GM12878 (cell line): Measurements from ENCODE around the gene SLC22A23. TPM values are rescaled to one million over a fixed set of nuclear protein-coding genes. Genes with fewer than 3 reads are reported as not detected.

Experiments used
- ATAC-seq: fragments of 200-7000 bp; cut with Tn5 transposase; 3 replicates; pipeline ENCODE4 v1.9.1; 2020; ENCODE audit warnings: mild to moderate bottlenecking, moderate library complexity
- BruUV-seq: library from RNA; stranded (reverse); fragments of 400-500 nt; replicated peaks from 2 replicates; lab custom pipeline; 2021; lab: Mats Ljungman, UMichigan
- CTCF ChIA-PET: fragments of 300-600 bp; sonication (Branson Sonifier 250); formaldehyde crosslinking; extraction: SDS; loops from one replicate; lab custom pipeline; 2021; ENCODE audit warnings: inconsistent platforms; lab: Yijun Ruan, JAX
- POLR2A ChIA-PET: fragments of 350-600 bp; formaldehyde crosslinking; extraction: SDS; loops from one replicate; lab custom pipeline; 2021; ENCODE audit warnings: inconsistent platforms; lab: Charles Lee
- RAD21 ChIA-PET: fragments of 300-600 bp; sonication (Branson Sonifier 250); formaldehyde crosslinking; loops from one replicate; lab custom pipeline; 2023; ENCODE audit warnings: antibody characterized with exemption; ENCODE audit not compliant: unreplicated experiment; lab: Charles Lee
- SMC1A ChIA-PET: fragments of 300-600 bp; sonication (Branson Sonifier 250); formaldehyde crosslinking; loops from one replicate; lab custom pipeline; 2023; ENCODE audit not compliant: unreplicated experiment, uncharacterized antibody; lab: Charles Lee
- DNase-seq: peaks from one replicate; pipeline ENCODE4 v3.0.0-alpha.2; 2011; ENCODE audit warnings: low read depth, low spot score
- FAIRE-seq: peaks from 3 replicates; lab custom pipeline; 2011; peaks lifted over from hg19 to GRCh38; lab: Jason Lieb, UNC
- H2AFZ ChIP-seq: 2 replicates; pipeline ENCODE4 v1.6.0; 2011; ENCODE audit warnings: low read depth, low read length, control low read depth; ENCODE audit not compliant: control insufficient read depth
- H3K27ac ChIP-seq: 2 replicates; pipeline ENCODE4 v1.5.1; 2011; ENCODE audit warnings: control low read depth; ENCODE audit not compliant: control insufficient read depth, insufficient read depth
- H3K27me3 ChIP-seq, 2 experiments: replicated peaks in 1 of 2; 2 replicates each; pipeline versions ENCODE4 v1.6.0 to v1.6.1; 2011; ENCODE audit warnings: low read length in 1 of 2; ENCODE audit not compliant: control insufficient read depth in 2 of 2, insufficient read depth in 2 of 2
- H3K36me3 ChIP-seq, 2 experiments: 2 replicates each; pipeline ENCODE4 v1.5.1; 2011; ENCODE audit warnings: low read length in 1 of 2; ENCODE audit not compliant: control insufficient read depth in 2 of 2, insufficient read depth in 2 of 2
- H3K4me1 ChIP-seq: 2 replicates; pipeline ENCODE4 v1.6.1; 2011; ENCODE audit warnings: mild to moderate bottlenecking, low read length, moderate library complexity, mixed read lengths; ENCODE audit not compliant: control insufficient read depth, insufficient read depth
- H3K4me2 ChIP-seq: 2 replicates; pipeline ENCODE4 v1.6.0; 2011; ENCODE audit warnings: control low read depth; ENCODE audit not compliant: control insufficient read depth, insufficient read depth
- H3K4me3 ChIP-seq: fragments of 200-600 bp; sonication (generic); 2 replicates; pipeline ENCODE4 v1.5.1; 2016
- H3K79me2 ChIP-seq: 2 replicates; pipeline ENCODE4 v1.6.0; 2011; ENCODE audit warnings: low read length; ENCODE audit not compliant: control insufficient read depth, insufficient read depth
- H3K9ac ChIP-seq: 2 replicates; pipeline ENCODE4 v1.8.0; 2011; ENCODE audit warnings: low read length, control low read depth, mixed read lengths; ENCODE audit not compliant: control insufficient read depth, insufficient read depth
- H3K9me3 ChIP-seq: replicated peaks from 3 replicates; pipeline ENCODE4 v1.5.1; 2011; ENCODE audit warnings: mild to moderate bottlenecking, low read length; ENCODE audit not compliant: control insufficient read depth, insufficient read depth
- H4K20me1 ChIP-seq: 2 replicates; pipeline ENCODE4 v1.6.0; 2011; ENCODE audit not compliant: control insufficient read depth, insufficient read depth
- CEBPB ChIP-seq, 2 experiments: fragments of 150-350 bp in 1 of 2; IDR thresholded peaks; 2 replicates each; pipeline ENCODE4 v1.6.1; 2012 to 2014; ENCODE audit warnings: low read depth in 2 of 2, low read length in 2 of 2, borderline replicate concordance in 1 of 2, inconsistent platforms in 1 of 2
- GABPA ChIP-seq: IDR thresholded peaks from 2 replicates; pipeline ENCODE4 v1.6.1; 2014; ENCODE audit warnings: antibody characterized with exemption, low read depth, mild to moderate bottlenecking, inconsistent platforms
- JUND ChIP-seq: IDR thresholded peaks from 2 replicates; pipeline ENCODE4 v1.6.1; 2012; ENCODE audit warnings: low read depth, mild to moderate bottlenecking, low read length, improper control_type of control experiment, moderate library complexity
- MTA3 ChIP-seq: IDR thresholded peaks from 2 replicates; pipeline ENCODE4 v1.6.1; 2012; ENCODE audit warnings: low read length, inconsistent platforms, borderline replicate concordance
- NFIC ChIP-seq: IDR thresholded peaks from 2 replicates; pipeline ENCODE4 v1.6.1; 2012; ENCODE audit warnings: low read depth, mild to moderate bottlenecking, inconsistent platforms, low read length, moderate library complexity
- STAT3 ChIP-seq: IDR thresholded peaks from 2 replicates; pipeline ENCODE4 v1.6.1; 2011; ENCODE audit warnings: low read depth, low read length, improper control_type of control experiment
- TARDBP ChIP-seq: IDR thresholded peaks from 2 replicates; pipeline ENCODE4 v1.6.1; 2016; ENCODE audit warnings: borderline replicate concordance
- TCF12 ChIP-seq: IDR thresholded peaks from 2 replicates; pipeline ENCODE4 v1.6.1; 2011; ENCODE audit warnings: low read depth, mild to moderate bottlenecking, low read length
- USF2 ChIP-seq: IDR thresholded peaks from 2 replicates; pipeline ENCODE4 v1.6.1; 2011; ENCODE audit warnings: low read depth, low read length, improper control_type of control experiment, borderline replicate concordance
- WRNIP1 ChIP-seq: IDR thresholded peaks from 2 replicates; pipeline ENCODE4 v1.6.1; 2011; ENCODE audit warnings: low read depth, low read length, improper control_type of control experiment, borderline replicate concordance
- ZBTB4 ChIP-seq: fragments of 450-650 bp; formaldehyde crosslinking; IDR thresholded peaks from 2 replicates; pipeline ENCODE4 v1.4.0; 2022; ENCODE audit warnings: mild to moderate bottlenecking, moderate library complexity
- ZNF217 ChIP-seq: fragments of 450-650 bp; IDR thresholded peaks from 2 replicates; pipeline ENCODE4 v1.6.1; 2017; ENCODE audit warnings: antibody characterized with exemption, mild to moderate bottlenecking
- ZNF24 ChIP-seq: fragments of 450-650 bp; IDR thresholded peaks from 2 replicates; pipeline ENCODE4 v1.6.1; 2017; ENCODE audit warnings: antibody characterized with exemption, mild to moderate bottlenecking
- ZNF274 ChIP-seq: IDR thresholded peaks from one replicate; pipeline ENCODE4 v1.8.0; 2011; ENCODE audit not compliant: insufficient read length, insufficient read depth
- ZNF622 ChIP-seq: fragments of 450-650 bp; IDR thresholded peaks from 2 replicates; pipeline ENCODE4 v1.6.1; 2017; ENCODE audit warnings: mild to moderate bottlenecking, inconsistent platforms
- ZNF687 ChIP-seq: fragments of 450-650 bp; IDR thresholded peaks from 2 replicates; pipeline ENCODE4 v1.6.1; 2017; ENCODE audit warnings: mild to moderate bottlenecking, moderate library complexity
- WGBS: methylation state at CpG from one replicate; pipeline ENCODE4 v1.1.6; 2016; ENCODE audit warnings: low lambda C conversion rate; ENCODE audit not compliant: insufficient replicate concordance, insufficient coverage; ENCODE audit errors: missing lambda C conversion rate; 5-methylcytosine and 5-hydroxymethylcytosine counted together
- in situ Hi-C: fragments of 300-500 bp; cut with MboI; formaldehyde crosslinking; loops from 9 replicates; pipeline ENCODE4 v1.14.3; 2018; ENCODE audit warnings: mixed read lengths
- intact Hi-C: fragments of 100-400 bp; cut with micrococcal nuclease; formaldehyde crosslinking; loops from one replicate; pipeline ENCODE4 v1.14.2; 2022; ENCODE audit not compliant: unreplicated experiment
- polyA plus RNA-seq, 11 experiments: library from polyadenylated mRNA; depleted of rRNA in 4 of 11; unstranded in 6 of 11; stranded (reverse) in 5 of 11; fragments of >200 nt; fragmentation: Nextera tagmentation in 4 of 11; fragmentation: Illumina TruSeq in 1 of 11; extraction: Ambion mirVana in 4 of 11; extraction: Trizol in 1 of 11; gene quantifications; 1 replicate in 1 of 11; 2 replicates in 10 of 11; pipeline versions ENCODE4 v1.2.1 to v1.2.3, GENCODE V29; 2011 to 2016; ENCODE audit warnings: inconsistent platforms in 2 of 11, missing spikeins in 2 of 11, low read depth in 1 of 11
- total RNA-seq, 4 experiments: library from RNA; depleted of rRNA in 3 of 4; stranded (reverse); fragments of >200 nt in 3 of 4; fragmentation: Illumina TruSeq in 1 of 4; extraction: Trizol in 1 of 4; gene quantifications; 2 replicates each; pipeline versions ENCODE4 v1.2.1 to v1.2.3, GENCODE V29; 2013 to 2021

Gene SLC22A23
- total and polyA plus RNA-seq, 10 of the 15 experiments (the other 5 are each of a cell fraction or from before 2014, with no cell fraction given), result 0.20 to 2.4 (median 0.74) TPM

GRCh38 chr6:3397229-3398164 is 59.4 kb downstream of the SLC22A23 start:
- no peak overlapping the region for H3K4me2 ChIP-seq
- ChIA-PET SMC1A (no interaction called here), POLR2A (interaction anchor here (0.6 kb wide), 1 partner anchor 50 kb away, joined by 3 read pairs; no protein-coding TSS in a partner anchor), CTCF (interaction anchor here (0.7 to 1.1 kb wide), 2 partner anchors 15 to 334 kb away, joined by 3 to 6 read pairs; no protein-coding TSS in a partner anchor), RAD21 (interaction anchor here (0.6 kb wide), 1 partner anchor 50 kb away, joined by 3 read pairs; no protein-coding TSS in a partner anchor)
- DNase-seq (no peak), ATAC-seq (no peak), FAIRE-seq (no peak)
- no peaks in the 10 kb centered on the region; a peak in 1 of 4 replicates for H3K27me3 ChIP-seq
- TF ChIP-seq STAT3 (no peak), ZNF622 (no peak), MTA3 (no peak), ZNF274 (no peak), GABPA (no peak), WRNIP1 (no peak), USF2 (no peak), NFIC (no peak), TCF12 (no peak), CEBPB (IDR thresholded peaks at IDR 0.05; ENCODE audit: borderline replicate concordance in 1 of 2, low read depth in 2 of 2, low read length in 2 of 2) (no peak), ZNF217 (no peak), ZNF24 (no peak), JUND (no peak), TARDBP (no peak), ZBTB4 (no peak), ZNF687 (no peak)
- H3K79me2 ChIP-seq, result no peaks in the 10 kb centered on the region
- H3K4me1 ChIP-seq, result no peaks in the 10 kb centered on the region; the same call in 1 of the 2 replicates
- H2AFZ ChIP-seq, result no peak overlapping the region
- no peaks in the 10 kb centered on the region for H3K36me3 ChIP-seq
- no peak overlapping the region for H3K9ac ChIP-seq
- no TSS peak for BruUV-seq
- in situ Hi-C loops, result no loop called here
- 7% methylated on average over 7 of the region's 7 CpGs for WGBS
- H4K20me1 ChIP-seq, result no peaks in the 10 kb centered on the region
- H3K4me3 ChIP-seq, result no peak overlapping the region
- no peak overlapping the region for H3K27ac ChIP-seq
- intact Hi-C loops, result no loop called here
- H3K9me3 ChIP-seq, result no peaks in the 10 kb centered on the region
